GM12878 (cell line): ENCODE data around the gene CASS4. TPM values are rescaled to one million over a fixed set of nuclear protein-coding genes. Genes with fewer than 3 reads are reported as not detected.

Experiments
- ATAC-seq: fragments of 200-7000 bp; cut with Tn5 transposase; 3 replicates; pipeline ENCODE4 v1.9.1; 2020; ENCODE audit warnings: mild to moderate bottlenecking, moderate library complexity
- BruUV-seq: library from RNA; stranded (reverse); fragments of 400-500 nt; replicated peaks from 2 replicates; lab custom pipeline; 2021; lab: Mats Ljungman, UMichigan
- CTCF ChIA-PET: fragments of 300-600 bp; sonication (Branson Sonifier 250); formaldehyde crosslinking; extraction: SDS; loops from one replicate; lab custom pipeline; 2021; ENCODE audit warnings: inconsistent platforms; lab: Yijun Ruan, JAX
- POLR2A ChIA-PET: fragments of 350-600 bp; formaldehyde crosslinking; extraction: SDS; loops from one replicate; lab custom pipeline; 2021; ENCODE audit warnings: inconsistent platforms; lab: Charles Lee
- RAD21 ChIA-PET: fragments of 300-600 bp; sonication (Branson Sonifier 250); formaldehyde crosslinking; loops from one replicate; lab custom pipeline; 2023; ENCODE audit warnings: antibody characterized with exemption; ENCODE audit not compliant: unreplicated experiment; lab: Charles Lee
- SMC1A ChIA-PET: fragments of 300-600 bp; sonication (Branson Sonifier 250); formaldehyde crosslinking; loops from one replicate; lab custom pipeline; 2023; ENCODE audit not compliant: unreplicated experiment, uncharacterized antibody; lab: Charles Lee
- DNase-seq: peaks from one replicate; pipeline ENCODE4 v3.0.0-alpha.2; 2011; ENCODE audit warnings: low read depth, low spot score
- FAIRE-seq: peaks from 3 replicates; lab custom pipeline; 2011; peaks lifted over from hg19 to GRCh38; lab: Jason Lieb, UNC
- H2AFZ ChIP-seq: 2 replicates; pipeline ENCODE4 v1.6.0; 2011; ENCODE audit warnings: low read depth, low read length, control low read depth; ENCODE audit not compliant: control insufficient read depth
- H3K27ac ChIP-seq: 2 replicates; pipeline ENCODE4 v1.5.1; 2011; ENCODE audit warnings: control low read depth; ENCODE audit not compliant: control insufficient read depth, insufficient read depth
- H3K27me3 ChIP-seq, 2 experiments: replicated peaks in 1 of 2; 2 replicates each; pipeline versions ENCODE4 v1.6.0 to v1.6.1; 2011; ENCODE audit warnings: low read length in 1 of 2; ENCODE audit not compliant: control insufficient read depth in 2 of 2, insufficient read depth in 2 of 2
- H3K36me3 ChIP-seq, 2 experiments: 2 replicates each; pipeline ENCODE4 v1.5.1; 2011; ENCODE audit warnings: low read length in 1 of 2; ENCODE audit not compliant: control insufficient read depth in 2 of 2, insufficient read depth in 2 of 2
- H3K4me1 ChIP-seq: 2 replicates; pipeline ENCODE4 v1.6.1; 2011; ENCODE audit warnings: mild to moderate bottlenecking, low read length, moderate library complexity, mixed read lengths; ENCODE audit not compliant: control insufficient read depth, insufficient read depth
- H3K4me2 ChIP-seq: 2 replicates; pipeline ENCODE4 v1.6.0; 2011; ENCODE audit warnings: control low read depth; ENCODE audit not compliant: control insufficient read depth, insufficient read depth
- H3K4me3 ChIP-seq: fragments of 200-600 bp; sonication (generic); 2 replicates; pipeline ENCODE4 v1.5.1; 2016
- H3K79me2 ChIP-seq: 2 replicates; pipeline ENCODE4 v1.6.0; 2011; ENCODE audit warnings: low read length; ENCODE audit not compliant: control insufficient read depth, insufficient read depth
- H3K9ac ChIP-seq: 2 replicates; pipeline ENCODE4 v1.8.0; 2011; ENCODE audit warnings: low read length, control low read depth, mixed read lengths; ENCODE audit not compliant: control insufficient read depth, insufficient read depth
- H3K9me3 ChIP-seq: replicated peaks from 3 replicates; pipeline ENCODE4 v1.5.1; 2011; ENCODE audit warnings: mild to moderate bottlenecking, low read length; ENCODE audit not compliant: control insufficient read depth, insufficient read depth
- H4K20me1 ChIP-seq: 2 replicates; pipeline ENCODE4 v1.6.0; 2011; ENCODE audit not compliant: control insufficient read depth, insufficient read depth
- BCL11A ChIP-seq: IDR thresholded peaks from 2 replicates; pipeline ENCODE4 v1.6.1; 2011; ENCODE audit warnings: low read depth, low read length
- IKZF2 ChIP-seq, 2 experiments: fragments of 450-650 bp; IDR thresholded peaks; 2 replicates each; pipeline ENCODE4 v1.6.1; 2017; ENCODE audit warnings: mild to moderate bottlenecking in 2 of 2, moderate library complexity in 2 of 2
- LARP7 ChIP-seq: fragments of 450-650 bp; IDR thresholded peaks from 2 replicates; pipeline ENCODE4 v1.6.1; 2017; ENCODE audit warnings: mild to moderate bottlenecking
- MAX ChIP-seq: IDR thresholded peaks from 2 replicates; pipeline ENCODE4 v1.6.1; 2012; ENCODE audit warnings: low read depth, low read length, improper control_type of control experiment
- MYC ChIP-seq: IDR thresholded peaks from 2 replicates; pipeline ENCODE4 v1.6.1; 2011; ENCODE audit warnings: mild to moderate bottlenecking, low read length, moderate library complexity, inconsistent platforms; ENCODE audit not compliant: insufficient read depth, insufficient replicate concordance, insufficient read length, severe bottlenecking
- PML ChIP-seq: IDR thresholded peaks from 2 replicates; pipeline ENCODE4 v1.6.1; 2012; ENCODE audit warnings: low read length, inconsistent platforms
- POU2F2 ChIP-seq: IDR thresholded peaks from 3 replicates; pipeline ENCODE4 v1.6.1; 2011; ENCODE audit warnings: low read depth, mild to moderate bottlenecking, low read length, borderline replicate concordance
- STAT1 ChIP-seq: fragments of 450-650 bp; conservative IDR thresholded peaks from 2 replicates; pipeline ENCODE4 v1.6.1; 2014; ENCODE audit warnings: antibody characterized with exemption, mild to moderate bottlenecking
- WRNIP1 ChIP-seq: IDR thresholded peaks from 2 replicates; pipeline ENCODE4 v1.6.1; 2011; ENCODE audit warnings: low read depth, low read length, improper control_type of control experiment, borderline replicate concordance
- ZBTB4 ChIP-seq: fragments of 450-650 bp; formaldehyde crosslinking; IDR thresholded peaks from 2 replicates; pipeline ENCODE4 v1.4.0; 2022; ENCODE audit warnings: mild to moderate bottlenecking, moderate library complexity
- ZZZ3 ChIP-seq: IDR thresholded peaks from 2 replicates; pipeline ENCODE4 v1.6.1; 2011; ENCODE audit warnings: low read depth; ENCODE audit not compliant: control insufficient read depth, insufficient read length
- WGBS: methylation state at CpG from one replicate; pipeline ENCODE4 v1.1.6; 2016; ENCODE audit warnings: low lambda C conversion rate; ENCODE audit not compliant: insufficient replicate concordance, insufficient coverage; ENCODE audit errors: missing lambda C conversion rate; 5-methylcytosine and 5-hydroxymethylcytosine counted together
- in situ Hi-C: fragments of 300-500 bp; cut with MboI; formaldehyde crosslinking; loops from 9 replicates; pipeline ENCODE4 v1.14.3; 2018; ENCODE audit warnings: mixed read lengths
- intact Hi-C: fragments of 100-400 bp; cut with micrococcal nuclease; formaldehyde crosslinking; loops from one replicate; pipeline ENCODE4 v1.14.2; 2022; ENCODE audit not compliant: unreplicated experiment
- polyA plus RNA-seq, 11 experiments: library from polyadenylated mRNA; depleted of rRNA in 4 of 11; unstranded in 6 of 11; stranded (reverse) in 5 of 11; fragments of >200 nt; fragmentation: Nextera tagmentation in 4 of 11; fragmentation: Illumina TruSeq in 1 of 11; extraction: Ambion mirVana in 4 of 11; extraction: Trizol in 1 of 11; gene quantifications; 1 replicate in 1 of 11; 2 replicates in 10 of 11; pipeline versions ENCODE4 v1.2.1 to v1.2.3, GENCODE V29; 2011 to 2016; ENCODE audit warnings: inconsistent platforms in 2 of 11, missing spikeins in 2 of 11, low read depth in 1 of 11
- total RNA-seq, 4 experiments: library from RNA; depleted of rRNA in 3 of 4; stranded (reverse); fragments of >200 nt in 3 of 4; fragmentation: Illumina TruSeq in 1 of 4; extraction: Trizol in 1 of 4; gene quantifications; 2 replicates each; pipeline versions ENCODE4 v1.2.1 to v1.2.3, GENCODE V29; 2013 to 2021

The CASS4 gene
- total and polyA plus RNA-seq, 10 of the 15 experiments (the other 5 are each of a cell fraction or from before 2014, with no cell fraction given): 0.04 to 0.24 (median 0.11) TPM; not detected in 1

DNA sequence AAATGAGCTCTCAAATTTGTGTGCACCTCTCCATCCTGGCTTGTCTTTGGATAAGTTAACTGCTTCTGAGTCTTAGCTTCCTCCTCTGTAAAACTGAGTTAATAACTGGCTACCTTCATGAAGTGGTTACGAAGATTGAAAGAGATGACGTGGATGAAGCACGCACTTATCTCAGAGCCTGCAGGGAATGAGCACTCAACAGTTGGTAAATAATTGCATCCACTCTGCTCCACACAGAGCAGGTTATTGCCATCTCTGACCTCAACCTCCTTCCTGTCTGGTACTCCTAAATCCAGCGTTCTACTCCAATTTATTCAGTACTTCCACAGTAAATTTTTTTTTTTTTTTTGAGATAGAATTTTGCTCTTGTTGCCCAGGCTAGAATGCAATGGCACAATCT, 26.9 kb upstream of the CASS4 start:
- Histone ChIP-seq H3K9ac (no peak overlapping the region), H3K4me2 (no peak overlapping the region), H3K27ac (no peak overlapping the region), H3K4me1 (no peaks in the 10 kb centered on the region), H3K9me3 (no peaks in the 10 kb centered on the region), H4K20me1 (peaks cover 3% of the 10 kb centered on the region), H2AFZ (no peak overlapping the region), H3K4me3 (no peak overlapping the region), H3K27me3 (no peaks in the 10 kb centered on the region), H3K36me3 (peaks cover 10 to 33% of the 10 kb centered on the region in 2 experiments), H3K79me2 (peaks cover 24% of the 10 kb centered on the region)
- ChIA-PET CTCF (interaction anchor here (0.5 to 1.0 kb wide), 3 partner anchors 10 to 1452 kb away, joined by 3 read pairs; no protein-coding TSS in a partner anchor), RAD21 (no interaction called here), SMC1A (interaction anchor here (1.4 to 3.4 kb wide), 3 partner anchors 9 to 17 kb away, joined by 4 to 10 read pairs (median 10); no protein-coding TSS in a partner anchor), POLR2A (no interaction called here)
- no peak for ATAC-seq
- BruUV-seq: no TSS peak
- DNase-seq: no peak
- intact Hi-C loops: no loop called here
- in situ Hi-C loops: no loop called here
- FAIRE-seq: no peak
- WGBS: 97% methylated on average over 4 of the region's 4 CpGs
- TF ChIP-seq PML (no peak), MYC (no peak), BCL11A (no peak), IKZF2 (IDR thresholded peaks at IDR 0.05) (no peak), POU2F2 (no peak), MAX (no peak), WRNIP1 (no peak), ZZZ3 (no peak), LARP7 (no peak), STAT1 (no peak), ZBTB4 (CRISPR knock-in tag) (no peak)
